ENCODE measurements around the gene CKS2.

CKS2 gene

DNA sequence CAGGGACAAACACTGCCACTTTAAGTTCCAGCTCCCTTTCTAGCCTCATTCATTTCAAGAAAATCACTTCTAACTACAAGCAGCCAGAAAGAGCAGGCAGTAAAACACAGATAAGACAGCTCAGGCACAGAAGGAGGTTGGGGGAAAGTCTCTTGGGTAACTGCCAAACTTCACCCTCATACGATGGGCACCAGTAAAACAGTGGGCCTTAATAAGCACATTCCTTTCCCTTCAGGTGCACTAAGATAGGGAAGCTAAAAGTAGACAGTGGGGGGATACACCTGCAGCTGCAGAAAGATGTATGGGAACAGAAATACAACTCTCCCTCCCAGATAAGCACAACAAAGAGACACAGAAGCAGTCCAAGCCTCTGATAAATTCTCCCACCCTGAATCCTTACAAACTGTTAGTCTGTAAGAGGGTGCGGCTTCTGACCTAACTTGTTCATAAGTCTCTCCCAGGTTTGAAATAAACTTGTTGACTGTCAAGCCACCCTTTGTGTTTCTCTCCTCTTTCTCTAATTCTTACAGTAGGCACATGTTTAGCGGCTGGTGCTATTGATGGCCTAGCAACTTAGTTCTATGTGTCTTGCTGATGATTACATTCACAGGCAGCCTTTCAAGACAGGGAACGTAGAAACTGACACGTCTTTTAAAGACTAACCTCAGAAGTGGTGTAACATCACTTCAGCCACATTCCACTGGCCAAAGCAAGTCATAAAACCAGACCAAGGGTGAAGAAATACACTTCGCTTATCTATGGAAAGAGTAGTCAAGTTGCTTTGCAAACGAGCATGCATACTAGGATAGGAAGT is 6.8 kb upstream of the CKS2 start:
- DNase-seq (ENCODE audit: low spot score) = no peak
- TF ChIP-seq, protein P1, sequence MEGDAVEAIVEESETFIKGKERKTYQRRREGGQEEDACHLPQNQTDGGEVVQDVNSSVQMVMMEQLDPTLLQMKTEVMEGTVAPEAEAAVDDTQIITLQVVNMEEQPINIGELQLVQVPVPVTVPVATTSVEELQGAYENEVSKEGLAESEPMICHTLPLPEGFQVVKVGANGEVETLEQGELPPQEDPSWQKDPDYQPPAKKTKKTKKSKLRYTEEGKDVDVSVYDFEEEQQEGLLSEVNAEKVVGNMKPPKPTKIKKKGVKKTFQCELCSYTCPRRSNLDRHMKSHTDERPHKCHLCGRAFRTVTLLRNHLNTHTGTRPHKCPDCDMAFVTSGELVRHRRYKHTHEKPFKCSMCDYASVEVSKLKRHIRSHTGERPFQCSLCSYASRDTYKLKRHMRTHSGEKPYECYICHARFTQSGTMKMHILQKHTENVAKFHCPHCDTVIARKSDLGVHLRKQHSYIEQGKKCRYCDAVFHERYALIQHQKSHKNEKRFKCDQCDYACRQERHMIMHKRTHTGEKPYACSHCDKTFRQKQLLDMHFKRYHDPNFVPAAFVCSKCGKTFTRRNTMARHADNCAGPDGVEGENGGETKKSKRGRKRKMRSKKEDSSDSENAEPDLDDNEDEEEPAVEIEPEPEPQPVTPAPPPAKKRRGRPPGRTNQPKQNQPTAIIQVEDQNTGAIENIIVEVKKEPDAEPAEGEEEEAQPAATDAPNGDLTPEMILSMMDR (IDR thresholded peaks at IDR 0.05; ENCODE audit: extremely low read depth, missing control alignments) = no peak

DNA sequence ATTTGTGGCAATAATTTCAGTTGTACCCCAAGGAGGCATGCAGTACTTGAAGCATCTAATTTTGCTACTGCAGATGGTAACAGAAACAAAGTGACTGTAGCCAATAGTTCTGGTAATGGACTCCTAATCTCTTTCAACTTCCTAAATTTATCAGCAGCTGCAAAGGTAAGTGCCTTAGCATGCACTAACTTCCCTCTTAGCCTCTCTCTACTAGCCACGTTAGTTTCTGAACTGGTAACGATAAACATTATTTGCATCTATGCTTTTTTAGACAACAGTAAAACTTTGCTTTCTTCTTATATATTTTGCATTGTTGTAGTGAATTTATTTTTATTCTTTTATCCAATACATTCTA is 6.2 kb upstream of the CKS2 start:
- no peak for DNase-seq (ENCODE audit: low spot score)
- TF ChIP-seq, protein P1 (IDR thresholded peaks at IDR 0.05; ENCODE audit: extremely low read depth, missing control alignments) = no peak

DNA sequence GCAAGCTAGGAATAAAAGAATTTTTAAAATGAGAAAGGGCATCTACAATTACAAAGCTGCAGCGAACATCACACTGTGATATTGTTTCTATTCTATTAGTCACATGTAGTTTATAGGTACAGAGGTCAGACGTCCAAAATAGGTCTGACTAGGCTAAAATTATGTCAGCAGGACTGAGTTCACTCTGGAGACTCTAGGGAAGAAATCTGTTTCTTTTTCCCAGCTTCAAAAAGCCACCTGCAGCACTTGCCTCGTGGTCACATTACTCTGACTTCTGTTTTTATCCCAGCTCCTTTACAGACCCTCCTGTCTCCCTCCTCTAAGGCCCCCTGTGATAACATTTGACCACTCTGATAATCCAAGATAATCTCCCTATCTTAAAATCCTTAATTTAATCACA is 5.1 kb upstream of the CKS2 start:
- no peak for DNase-seq (ENCODE audit: low spot score)
- TF ChIP-seq, protein P1 (IDR thresholded peaks at IDR 0.05; ENCODE audit: extremely low read depth, missing control alignments) = no peak

DNA sequence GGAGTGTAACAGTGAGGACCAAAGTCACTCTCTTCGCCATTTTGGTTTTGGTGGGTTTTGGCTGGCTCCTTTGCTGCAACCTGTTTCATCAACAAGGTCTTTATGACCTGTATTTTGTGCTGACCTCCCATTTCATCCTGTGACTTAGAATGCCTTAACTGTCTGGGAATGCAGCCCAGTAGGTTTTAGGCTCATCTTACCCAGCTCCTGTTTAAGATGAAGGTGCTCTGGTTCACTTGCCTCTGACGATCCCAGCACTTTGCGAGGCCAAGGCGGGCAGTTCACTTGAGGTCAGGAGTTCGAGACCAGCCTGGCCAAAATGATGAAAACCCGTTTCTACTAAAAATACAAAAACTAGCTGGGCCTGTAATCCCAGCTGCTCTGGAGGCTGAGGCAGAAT is 1.8 kb upstream of the CKS2 start:
- DNase-seq (ENCODE audit: low spot score) = no peak
- TF ChIP-seq, protein P1 (IDR thresholded peaks at IDR 0.05; ENCODE audit: extremely low read depth, missing control alignments) = no peak

DNA sequence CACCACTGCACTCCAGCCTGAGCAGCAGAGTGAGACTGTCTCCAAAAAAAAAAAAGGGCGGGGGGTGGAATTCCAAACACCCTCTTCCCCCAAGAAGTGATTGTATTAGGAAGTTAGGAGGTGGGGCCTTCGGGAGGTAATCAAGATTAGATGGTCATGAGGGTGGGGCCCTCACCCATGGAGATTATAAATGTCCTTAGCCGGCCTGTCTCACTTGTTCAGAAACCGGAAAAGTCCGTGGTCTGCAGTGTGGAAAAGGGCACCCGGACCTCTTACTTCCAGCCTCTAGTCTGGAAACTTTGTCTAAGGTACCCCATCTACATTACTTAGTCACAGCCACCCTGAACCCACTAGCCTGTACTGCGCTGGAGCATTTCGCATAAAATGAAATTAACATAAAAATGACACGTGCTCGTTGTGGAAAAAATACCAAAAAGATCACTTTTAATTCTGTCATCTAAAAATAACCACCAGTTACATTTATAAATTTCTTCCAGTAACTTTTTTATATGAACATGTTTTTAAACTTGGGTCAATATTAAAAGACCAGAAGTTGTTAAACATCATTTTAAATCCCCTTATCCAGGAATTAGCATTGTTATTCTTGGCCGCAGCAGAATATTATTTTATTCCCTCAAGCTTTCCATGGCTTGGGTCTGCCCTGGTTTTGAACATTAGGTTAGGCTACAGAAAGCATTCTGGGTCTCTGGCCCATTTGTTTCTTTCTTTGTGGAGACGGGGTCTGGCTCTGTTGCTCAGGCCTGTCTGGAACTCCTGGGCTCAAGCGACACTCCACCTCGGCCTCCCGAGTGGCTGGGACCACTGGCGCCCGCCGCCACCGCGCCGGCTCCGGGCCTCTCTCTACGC is 1.2 kb upstream of the CKS2 start:
- DNase-seq (ENCODE audit: low spot score) = no peak
- TF ChIP-seq, protein P1 (IDR thresholded peaks at IDR 0.05; ENCODE audit: extremely low read depth, missing control alignments) = no peak

DNA sequence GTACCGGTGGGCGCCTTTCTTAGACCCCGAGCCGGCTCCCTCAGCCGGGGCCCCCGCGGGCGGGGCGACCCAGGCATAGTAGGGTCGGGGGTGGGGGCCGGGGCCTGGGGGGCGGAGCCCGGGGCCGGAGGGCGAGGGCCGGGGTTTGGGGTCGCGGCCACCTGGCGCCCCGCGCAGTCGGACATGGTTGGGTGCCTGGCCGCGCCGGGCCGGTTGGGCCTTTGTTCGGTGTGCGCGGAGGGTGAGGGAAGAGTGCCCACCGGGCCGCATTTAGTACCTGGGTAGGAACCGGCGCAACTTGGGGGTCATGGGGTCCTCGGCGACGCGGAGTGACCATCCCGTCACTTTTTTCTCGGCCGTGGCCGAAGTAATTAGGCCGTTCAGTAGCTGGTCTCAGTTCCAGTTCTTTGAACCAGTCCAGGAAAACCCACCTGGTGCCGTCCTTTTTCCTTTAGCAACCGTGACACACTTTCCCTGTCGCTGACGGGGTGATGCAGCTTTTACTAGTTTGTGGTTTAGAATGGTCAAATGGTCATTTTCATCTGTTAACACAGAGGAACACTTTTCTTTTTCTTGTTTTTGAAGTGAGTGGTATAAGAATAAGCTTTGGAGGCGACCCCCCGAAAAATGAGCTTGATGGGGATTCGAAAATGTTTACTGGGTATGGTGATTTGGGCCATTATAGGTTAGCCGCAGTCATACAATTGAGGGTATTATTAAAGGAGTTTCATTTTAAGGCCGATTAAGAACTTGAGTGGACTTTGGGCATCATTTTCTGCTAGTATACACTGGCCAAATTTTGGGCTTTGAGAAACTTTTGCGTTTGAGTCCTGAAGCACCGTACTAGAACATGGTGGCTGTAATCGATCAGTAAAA is 589 bp downstream of the CKS2 start:
- TF ChIP-seq, protein P1 (IDR thresholded peaks at IDR 0.05; ENCODE audit: extremely low read depth, missing control alignments) = no peak

More for the DNA sequence above, 589 bp downstream of the CKS2 start:
- no peak for DNase-seq (ENCODE audit: low spot score)
